Trophoblast cell (in vitro differentiated cells and primary cell): ENCODE measurements around the gene WNT16. TPM values are rescaled to one million over a fixed set of nuclear protein-coding genes. Genes with fewer than 3 reads are reported as not detected.
A peak's percentile ranks its signal among the peaks of the same experiment; 100 is the strongest.

Source experiments
- DNase-seq, 2 donors: peaks; one replicate each; pipeline ENCODE4 v3.0.0-alpha.2; 2016
- H2AFZ ChIP-seq: 2 replicates; pipeline ENCODE4 v1.6.1; 2013; ENCODE audit warnings: low read length, moderate library complexity, mild to moderate bottlenecking; ENCODE audit not compliant: insufficient read depth, poor library complexity
- H2AK5ac ChIP-seq: 2 replicates; pipeline ENCODE4 v1.6.1; 2013; ENCODE audit warnings: mild to moderate bottlenecking, low read length
- H2BK120ac ChIP-seq: 2 replicates; pipeline ENCODE4 v1.6.1; 2013; ENCODE audit warnings: low read length, mild to moderate bottlenecking, moderate library complexity; ENCODE audit not compliant: insufficient read depth, poor library complexity
- H2BK12ac ChIP-seq: 2 replicates; pipeline ENCODE4 v1.6.1; 2013; ENCODE audit warnings: mild to moderate bottlenecking, low read length, moderate library complexity
- H2BK5ac ChIP-seq: 2 replicates; pipeline ENCODE4 v1.6.1; 2013; ENCODE audit warnings: low read length, low read depth, moderate library complexity, mild to moderate bottlenecking; ENCODE audit not compliant: poor library complexity
- H3K14ac ChIP-seq: 2 replicates; pipeline ENCODE4 v1.6.1; 2013; ENCODE audit warnings: mild to moderate bottlenecking, low read length
- H3K18ac ChIP-seq: 2 replicates; pipeline ENCODE4 v1.6.1; 2013; ENCODE audit warnings: mild to moderate bottlenecking, low read length
- H3K23ac ChIP-seq: 2 replicates; pipeline ENCODE4 v1.6.1; 2013; ENCODE audit warnings: low read length
- H3K27ac ChIP-seq: 2 replicates; pipeline ENCODE4 v1.5.1; 2013; ENCODE audit warnings: low read depth, mild to moderate bottlenecking, inconsistent platforms, low read length, moderate library complexity
- H3K27me3 ChIP-seq: 2 replicates; pipeline ENCODE4 v1.6.1; 2013; ENCODE audit warnings: inconsistent platforms, mild to moderate bottlenecking, low read length, moderate library complexity; ENCODE audit not compliant: insufficient read depth
- H3K36me3 ChIP-seq, 2 experiments: 1 replicate in 1 of 2; 2 replicates in 1 of 2; pipeline ENCODE4 v1.6.1; 2013; ENCODE audit warnings: low read length in 2 of 2, mild to moderate bottlenecking in 2 of 2, moderate library complexity in 1 of 2; ENCODE audit not compliant: insufficient read depth in 2 of 2, control insufficient read depth in 1 of 2
- H3K4ac ChIP-seq: 2 replicates; pipeline ENCODE4 v1.6.1; 2013; ENCODE audit warnings: low read depth, mild to moderate bottlenecking, low read length, moderate library complexity
- H3K4me1 ChIP-seq, 2 experiments: 1 replicate in 1 of 2; 2 replicates in 1 of 2; pipeline ENCODE4 v1.6.1; 2013; ENCODE audit warnings: low read length in 2 of 2, mild to moderate bottlenecking in 2 of 2, moderate library complexity in 1 of 2; ENCODE audit not compliant: insufficient read depth in 2 of 2, control insufficient read depth in 1 of 2
- H3K4me2 ChIP-seq: 2 replicates; pipeline ENCODE4 v1.6.1; 2013; ENCODE audit warnings: inconsistent platforms, mild to moderate bottlenecking, low read length, moderate library complexity
- H3K4me3 ChIP-seq: 2 replicates; pipeline ENCODE4 v1.5.1; 2013; ENCODE audit warnings: mild to moderate bottlenecking, low read depth, low read length, inconsistent platforms
- H3K79me1 ChIP-seq: one replicate; pipeline ENCODE4 v1.6.1; 2013; ENCODE audit warnings: low read length
- H3K79me2 ChIP-seq: 2 replicates; pipeline ENCODE4 v1.6.1; 2013; ENCODE audit warnings: low read length, mild to moderate bottlenecking; ENCODE audit not compliant: control insufficient read depth, insufficient read depth, poor library complexity
- H3K9ac ChIP-seq: 2 replicates; pipeline ENCODE4 v1.6.1; 2013; ENCODE audit warnings: mild to moderate bottlenecking, low read length
- H3K9me3 ChIP-seq: 2 replicates; pipeline ENCODE4 v1.6.1; 2013; ENCODE audit warnings: low read depth, mild to moderate bottlenecking, control low read depth, inconsistent platforms, low read length; ENCODE audit not compliant: insufficient read depth
- H4K12ac ChIP-seq: 2 replicates; pipeline ENCODE4 v1.6.1; 2013; ENCODE audit warnings: low read depth, mild to moderate bottlenecking, low read length, moderate library complexity
- H4K8ac ChIP-seq: 2 replicates; pipeline ENCODE4 v1.6.1; 2013; ENCODE audit warnings: low read depth, mild to moderate bottlenecking, low read length, moderate library complexity
- H4K91ac ChIP-seq: one replicate; pipeline ENCODE4 v1.6.1; 2013; ENCODE audit warnings: low read depth, mild to moderate bottlenecking, low read length, moderate library complexity
- WGBS: extraction: QIAGEN DNeasy Blood & Tissue Kit; methylation state at CpG from one replicate; pipeline ENCODE4 v1.1.7; 2013; ENCODE audit warnings: missing lambda C conversion rate; ENCODE audit not compliant: insufficient read length, insufficient coverage; ENCODE audit errors: extremely low coverage; 5-methylcytosine and 5-hydroxymethylcytosine counted together
- polyA plus RNA-seq: library from polyadenylated mRNA; stranded (reverse); fragments of 200-250 nt; gene quantifications from 2 replicates; pipeline ENCODE4 v1.2.3, GENCODE V29; 2013

The WNT16 gene
- 0.03 TPM in 1 of 2 replicates, not detected in the other for polyA plus RNA-seq

- Histone ChIP-seq H3K14ac (no peak within 1 kb of the TSS), H2BK120ac (no peak within 1 kb of the TSS), H3K9ac (no peak within 1 kb of the TSS), H3K36me3 (no peaks in the 10 kb centered on the region), H2AFZ (peak within 1 kb of the TSS; percentile 32), H3K23ac (no peak within 1 kb of the TSS), H2BK5ac (no peak within 1 kb of the TSS), H3K79me1 (no peaks in the 10 kb centered on the region), H4K8ac (no peak within 1 kb of the TSS), H4K91ac (no peak within 1 kb of the TSS), H3K27me3 (peaks cover 20% of the 10 kb centered on the region), H3K4me1 (peaks cover 11 to 12% of the 10 kb centered on the region in 2 experiments), H4K12ac (no peak within 1 kb of the TSS), H2AK5ac (no peak within 1 kb of the TSS), H3K79me2 (no peaks in the 10 kb centered on the region), H3K4me3 (no peak within 1 kb of the TSS), H3K9me3 (peaks cover 9% of the 10 kb centered on the region), H3K27ac (no peak within 1 kb of the TSS), H2BK12ac (no peak within 1 kb of the TSS), H3K4ac (no peak within 1 kb of the TSS), H3K18ac (no peak within 1 kb of the TSS), H3K4me2 (peak within 1 kb of the TSS; percentile 65)
- DNase-seq = peak; percentile 13 to 53
- no CpG with 5 or more reads among the region's 27 CpGs for WGBS
Measured at GRCh38 chr7:121328508-121329190, at the start of gene WNT16. Gene WNT16 (plus strand): TSS chr7:121329000. CDS start chr7:121329293, 293 bp downstream.

- no peaks in the 10 kb centered on the region for H3K36me3 ChIP-seq
- H3K79me1 ChIP-seq = no peaks in the 10 kb centered on the region
- no peak overlapping the region for H3K14ac ChIP-seq
- no peak overlapping the region for H4K12ac ChIP-seq
- H3K79me2 ChIP-seq = no peaks in the 10 kb centered on the region
- no peak overlapping the region for H2AK5ac ChIP-seq
- no peak overlapping the region for H3K9ac ChIP-seq
- H3K4me1 ChIP-seq = no peaks in the 10 kb centered on the region
- no peak for DNase-seq
- H2BK120ac ChIP-seq = no peak overlapping the region
- no peaks in the 10 kb centered on the region for H3K27me3 ChIP-seq
- no peak overlapping the region for H3K27ac ChIP-seq
- H3K18ac ChIP-seq = no peak overlapping the region
- whole genome bisulfite sequencing = no CpG with 5 or more reads among the region's 2 CpGs
- H3K4me3 ChIP-seq = no peak overlapping the region
- no peak overlapping the region for H3K4ac ChIP-seq
- no peak overlapping the region for H3K23ac ChIP-seq
- no peak overlapping the region for H4K91ac ChIP-seq
- H3K9me3 ChIP-seq = peaks cover 2% of the 10 kb centered on the region
- H3K4me2 ChIP-seq = no peak overlapping the region
- H4K8ac ChIP-seq = no peak overlapping the region
- H2AFZ ChIP-seq = no peak overlapping the region
- H2BK12ac ChIP-seq = no peak overlapping the region
- no peak overlapping the region for H2BK5ac ChIP-seq
Measured at GRCh38 chr7:121279060-121279620, 49.7 kb upstream of the WNT16 start.

GRCh38 chr7:121279822-121280221 lies 49.0 kb upstream of the WNT16 start:
- no peak overlapping the region for H2AK5ac ChIP-seq
- no CpG with 5 or more reads among the region's 4 CpGs for WGBS
- no peak overlapping the region for H3K4me3 ChIP-seq
- no peak overlapping the region for H2BK5ac ChIP-seq
- H4K8ac ChIP-seq = no peak overlapping the region
- H3K4me2 ChIP-seq = no peak overlapping the region
- no peak overlapping the region for H2BK12ac ChIP-seq
- H4K91ac ChIP-seq = no peak overlapping the region
- H3K27ac ChIP-seq = no peak overlapping the region
- H3K14ac ChIP-seq = no peak overlapping the region
- no peak overlapping the region for H3K4ac ChIP-seq
- no peaks in the 10 kb centered on the region for H3K79me2 ChIP-seq
- H3K9ac ChIP-seq = no peak overlapping the region
- no peaks in the 10 kb centered on the region for H3K27me3 ChIP-seq
- H3K23ac ChIP-seq = no peak overlapping the region
- no peak overlapping the region for H3K18ac ChIP-seq
- no peak overlapping the region for H2BK120ac ChIP-seq
- no peak overlapping the region for H2AFZ ChIP-seq
- DNase-seq = no peak
- H3K79me1 ChIP-seq = no peaks in the 10 kb centered on the region
- no peaks in the 10 kb centered on the region for H3K36me3 ChIP-seq
- no peaks in the 10 kb centered on the region for H3K4me1 ChIP-seq
- peaks cover 2% of the 10 kb centered on the region for H3K9me3 ChIP-seq
- H4K12ac ChIP-seq = no peak overlapping the region

- no peak overlapping the region for H4K91ac ChIP-seq
- no peaks in the 10 kb centered on the region for H3K4me1 ChIP-seq
- H3K36me3 ChIP-seq = no peaks in the 10 kb centered on the region
- H3K4ac ChIP-seq = no peak overlapping the region
- no peak overlapping the region for H3K4me3 ChIP-seq
- H2BK5ac ChIP-seq = no peak overlapping the region
- no peaks in the 10 kb centered on the region for H3K79me1 ChIP-seq
- peaks cover 5% of the 10 kb centered on the region for H3K9me3 ChIP-seq
- no peak overlapping the region for H4K12ac ChIP-seq
- H3K4me2 ChIP-seq = no peak overlapping the region
- H3K79me2 ChIP-seq = no peaks in the 10 kb centered on the region
- no peaks in the 10 kb centered on the region for H3K27me3 ChIP-seq
- H2BK12ac ChIP-seq = no peak overlapping the region
- H3K18ac ChIP-seq = no peak overlapping the region
- H3K14ac ChIP-seq = no peak overlapping the region
- no peak overlapping the region for H3K23ac ChIP-seq
- no peak overlapping the region for H2BK120ac ChIP-seq
- WGBS = no CpG with 5 or more reads among the region's 1 CpG
- no peak overlapping the region for H4K8ac ChIP-seq
- H3K27ac ChIP-seq = no peak overlapping the region
- H3K9ac ChIP-seq = no peak overlapping the region
- no peak overlapping the region for H2AK5ac ChIP-seq
- no peak for DNase-seq
- H2AFZ ChIP-seq = no peak overlapping the region
Measured at GRCh38 chr7:121280656-121281055, 48.1 kb upstream of the WNT16 start.
